Amniotic epithelial cell (primary cell): ENCODE data around the gene ELAVL3.

Experiments used
- DNase-seq: peaks from one replicate; pipeline ENCODE4 v3.0.0-alpha.2; 2010; ENCODE audit warnings: low read depth

Gene ELAVL3

DNA sequence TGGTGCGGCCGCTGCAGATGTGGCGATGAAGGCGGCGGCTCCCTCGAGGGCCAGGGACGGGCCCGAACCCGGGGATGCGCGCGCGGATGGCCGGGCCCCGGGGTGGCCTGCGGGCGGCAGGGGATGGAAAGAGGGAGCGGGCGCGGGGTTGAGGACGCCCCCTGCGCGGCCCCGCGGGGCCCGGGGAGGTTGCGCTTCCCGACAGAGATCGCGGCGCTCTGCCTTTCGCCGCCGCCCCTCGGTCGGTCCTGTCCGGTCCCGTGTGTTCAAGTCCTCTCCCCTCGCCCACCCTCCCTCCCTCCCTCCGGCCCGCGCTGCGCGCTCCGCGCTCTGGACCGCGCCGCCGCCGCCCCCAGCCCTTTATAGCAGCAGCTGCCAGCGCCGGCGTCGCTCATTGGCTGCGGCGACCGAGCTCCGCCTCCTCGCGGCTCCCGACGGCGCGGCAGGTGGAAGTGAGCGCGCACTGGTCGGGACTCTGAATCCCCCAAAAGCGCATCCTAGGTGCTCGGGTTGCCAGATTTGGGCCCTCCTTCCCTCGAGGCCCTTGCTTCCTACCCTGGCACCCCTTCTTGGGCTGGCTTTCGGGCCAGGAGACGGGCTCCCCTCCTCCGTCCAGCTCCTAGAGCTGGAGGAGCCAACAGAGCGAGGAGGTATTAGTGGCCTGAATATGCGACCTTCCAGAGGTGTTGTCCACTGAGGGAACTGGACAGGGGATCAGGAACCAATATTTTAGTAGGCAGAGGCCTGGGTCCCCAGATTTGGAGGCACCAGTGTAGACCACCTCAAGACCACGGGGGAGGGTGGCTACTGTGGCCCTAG, at the start of gene ELAVL3:
Gene ELAVL3 (minus strand): TSS at position 332 of the 819 bp plus-strand sequence. CDS start 438 bp downstream, outside the sequence.
- DNase-seq: no peak

DNA sequence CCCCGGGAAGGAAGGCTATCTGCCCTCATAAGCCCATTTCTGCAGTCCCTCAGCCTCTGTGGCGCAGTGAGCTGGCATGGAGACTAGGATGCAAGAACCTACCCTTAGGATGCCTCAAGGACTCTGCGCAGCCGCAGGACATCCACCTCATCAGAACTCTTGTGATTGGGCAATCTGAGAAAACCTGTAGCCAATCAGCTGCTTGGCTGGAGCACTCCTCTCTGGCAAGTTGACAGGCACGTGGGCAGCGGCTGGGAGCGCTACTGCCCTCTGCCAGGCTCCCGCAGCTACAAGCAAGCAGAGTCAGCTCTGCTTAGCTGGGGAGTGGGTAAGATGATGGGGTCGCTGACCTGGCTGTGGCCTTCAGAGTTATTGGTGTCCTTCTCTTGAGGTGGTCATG, 49.6 kb upstream of the ELAVL3 start:
- peak; percentile 92 for DNase-seq

DNA sequence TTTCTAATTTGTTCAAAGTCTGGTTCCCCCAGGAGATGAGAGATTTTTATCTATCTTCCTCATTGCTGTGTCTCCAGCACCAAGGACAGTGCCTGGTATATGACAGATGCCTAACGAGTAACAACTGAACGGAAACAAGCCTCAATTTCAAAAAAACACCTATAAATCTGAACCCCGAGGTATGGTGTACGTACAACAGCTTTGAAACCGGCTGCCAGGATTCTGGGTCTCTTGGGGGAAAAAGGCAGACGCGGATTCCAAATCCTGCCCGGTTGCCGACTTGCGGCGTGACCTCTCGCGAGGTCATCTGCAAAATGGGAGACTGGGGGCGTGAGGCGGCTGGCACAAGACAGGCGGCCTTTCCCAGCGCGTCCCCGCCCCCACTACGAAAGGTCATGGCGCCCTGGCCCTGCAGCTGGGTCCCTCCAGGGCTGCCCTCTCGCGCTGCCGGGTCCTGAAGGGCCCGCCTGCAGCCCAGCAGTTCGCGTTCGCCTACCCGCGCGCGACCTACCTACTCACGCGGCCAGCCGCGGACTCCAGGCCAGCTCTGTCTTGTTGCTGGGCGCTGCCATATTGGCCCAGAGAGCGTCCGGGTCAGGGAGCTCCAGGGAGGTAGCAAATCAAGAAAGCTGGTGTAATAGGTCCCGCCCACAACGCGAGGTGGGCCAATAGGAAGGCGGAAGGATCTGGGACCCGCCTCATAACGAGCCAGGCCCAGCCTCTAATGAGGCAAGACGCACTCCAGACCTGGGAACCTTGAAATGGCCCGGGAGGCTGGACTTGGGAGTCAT, 47.9 kb upstream of the ELAVL3 start, which contains the start of gene ECSIT:
Gene ECSIT (minus strand): TSS at position 584 of the 791 bp plus-strand sequence. CDS start 9,964 bp downstream, outside the sequence.
- peak; percentile 99 for DNase-seq

DNA sequence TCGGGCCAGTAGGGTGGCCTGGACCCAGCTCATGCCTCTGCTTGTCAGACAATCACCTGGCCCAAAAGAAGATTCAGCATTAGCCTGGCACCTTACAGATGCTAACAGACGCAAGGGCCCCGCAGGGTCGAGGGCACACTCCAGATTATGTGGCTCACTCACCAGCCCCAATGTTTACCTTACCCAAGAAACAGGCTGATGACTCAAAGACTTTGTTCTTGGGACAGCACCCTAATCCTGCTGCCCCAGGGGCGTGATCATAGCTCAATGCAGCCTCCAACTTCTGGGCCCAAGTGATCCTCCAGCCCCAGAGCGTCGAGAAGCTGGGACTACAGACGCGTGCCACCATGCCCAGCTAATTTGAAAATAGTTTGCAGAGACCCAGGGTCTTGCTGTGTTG, 38.3 kb upstream of the ELAVL3 start:
- no peak for DNase-seq

DNA sequence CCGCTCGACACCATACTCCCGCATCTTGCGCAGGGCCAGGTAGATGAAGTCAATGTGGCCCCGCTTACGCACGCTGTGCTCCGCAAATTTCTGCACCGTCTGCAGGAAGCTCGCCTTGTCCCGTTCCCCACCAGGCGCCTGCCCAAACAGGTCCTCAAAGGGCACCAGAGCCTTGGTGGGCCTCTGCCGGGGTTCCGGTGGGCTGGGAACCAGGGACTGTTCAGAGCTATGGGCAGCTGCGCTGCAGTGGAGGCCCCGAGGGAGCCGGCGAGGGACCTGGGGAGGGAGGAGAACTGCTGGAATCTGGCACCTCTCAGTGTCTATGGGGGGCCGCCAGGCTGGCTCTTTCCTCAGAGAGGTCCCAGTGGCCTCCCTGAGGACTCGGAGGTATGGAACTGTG, 33.1 kb upstream of the ELAVL3 start:
- DNase-seq: no peak

DNA sequence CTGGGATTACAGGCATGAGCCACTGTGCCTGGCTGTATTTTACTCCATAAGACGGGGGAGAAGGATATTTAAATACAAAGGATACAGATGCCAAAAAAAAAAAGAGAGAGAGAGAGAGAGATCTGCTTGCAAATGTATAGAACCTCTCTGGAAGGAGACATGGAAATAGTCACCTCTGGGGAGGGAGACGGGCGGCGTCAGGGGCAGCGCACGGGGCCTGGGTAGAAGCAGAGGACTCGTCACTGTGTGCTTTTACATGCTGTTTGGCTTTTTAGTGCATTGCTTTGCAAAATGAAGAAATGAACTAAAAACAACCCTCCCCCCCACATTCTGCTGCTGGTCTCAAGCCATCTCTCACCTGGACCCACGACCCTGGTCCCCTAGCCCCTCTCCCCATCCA, 29.6 kb upstream of the ELAVL3 start:
- no peak for DNase-seq

DNA sequence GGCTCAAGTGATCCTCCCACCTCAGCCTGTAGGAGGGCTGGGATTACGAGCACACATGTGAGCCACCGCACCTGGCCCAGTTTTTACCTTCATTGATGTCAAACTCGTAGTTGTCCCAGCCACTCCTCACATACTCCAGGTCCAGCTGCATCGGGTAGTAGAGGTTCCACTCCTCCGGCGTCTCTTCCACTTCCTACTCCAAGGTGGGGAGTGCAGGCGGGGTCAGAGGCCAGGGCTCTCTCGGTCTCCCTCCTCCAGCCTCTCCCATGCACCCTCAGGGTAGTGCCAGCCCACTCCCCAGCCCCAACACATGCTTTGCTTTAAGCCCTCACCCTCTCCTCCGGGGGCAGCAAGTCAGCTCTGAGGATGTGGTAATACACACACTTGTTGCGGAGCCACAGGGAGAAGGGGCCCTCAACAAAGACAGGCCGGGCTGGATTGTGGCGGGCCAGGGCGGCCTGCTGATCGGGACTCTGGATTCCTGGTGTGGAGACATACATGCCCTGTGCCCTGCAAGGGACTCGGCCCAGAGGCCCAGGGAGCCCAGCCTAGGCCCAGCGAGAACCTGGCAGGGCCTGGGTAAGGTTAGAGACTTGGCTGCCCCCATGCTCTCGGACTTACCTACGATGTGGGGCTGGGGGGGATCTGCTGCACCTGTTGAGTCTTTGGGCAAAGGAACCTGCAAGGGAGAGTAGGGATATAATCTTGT, 26.7 kb upstream of the ELAVL3 start:
- no peak for DNase-seq

DNA sequence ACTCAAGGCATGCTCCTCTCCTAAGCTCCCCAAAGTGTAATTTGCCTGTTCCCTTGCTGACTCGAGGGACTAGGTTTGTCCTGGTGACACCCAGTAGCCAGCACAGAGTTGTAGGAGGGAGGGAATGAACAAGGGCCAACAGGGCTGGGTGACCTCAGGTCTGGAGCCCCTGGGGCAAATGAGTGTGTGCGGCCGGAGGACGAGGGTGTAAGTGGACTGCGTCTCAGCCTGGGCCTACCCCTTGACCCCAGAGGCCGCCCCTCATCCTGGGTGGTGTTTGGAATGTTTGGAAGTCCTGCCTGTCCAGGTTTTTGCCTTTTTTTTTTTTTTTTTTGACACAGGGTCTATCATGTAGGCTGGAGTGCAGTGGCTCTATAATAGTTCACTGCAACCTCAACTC, 26.1 kb upstream of the ELAVL3 start:
- no peak for DNase-seq

DNA sequence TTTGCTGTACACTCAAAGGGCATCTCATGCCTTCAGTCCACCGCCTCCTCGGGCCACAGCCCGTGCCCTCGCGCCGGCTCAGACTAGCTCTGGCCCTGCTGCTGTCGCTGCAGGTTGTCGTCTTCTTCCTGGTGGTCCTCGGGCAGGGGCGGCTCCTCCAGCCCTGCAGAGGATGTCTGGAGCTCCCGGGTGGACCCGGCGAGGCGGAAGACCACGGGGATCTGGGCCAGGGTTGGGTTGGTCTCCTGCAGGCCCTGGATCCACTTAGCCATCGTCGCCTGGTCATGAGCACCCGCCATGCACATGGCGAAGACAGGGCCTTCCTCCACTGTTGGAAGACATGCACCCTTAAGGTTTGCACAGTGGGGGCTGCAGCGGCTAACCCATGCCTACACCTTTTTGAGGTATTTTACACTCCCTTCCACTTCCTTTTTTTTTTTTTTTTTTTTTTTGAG, 25.3 kb upstream of the ELAVL3 start:
- peak; percentile 7 for DNase-seq

DNA sequence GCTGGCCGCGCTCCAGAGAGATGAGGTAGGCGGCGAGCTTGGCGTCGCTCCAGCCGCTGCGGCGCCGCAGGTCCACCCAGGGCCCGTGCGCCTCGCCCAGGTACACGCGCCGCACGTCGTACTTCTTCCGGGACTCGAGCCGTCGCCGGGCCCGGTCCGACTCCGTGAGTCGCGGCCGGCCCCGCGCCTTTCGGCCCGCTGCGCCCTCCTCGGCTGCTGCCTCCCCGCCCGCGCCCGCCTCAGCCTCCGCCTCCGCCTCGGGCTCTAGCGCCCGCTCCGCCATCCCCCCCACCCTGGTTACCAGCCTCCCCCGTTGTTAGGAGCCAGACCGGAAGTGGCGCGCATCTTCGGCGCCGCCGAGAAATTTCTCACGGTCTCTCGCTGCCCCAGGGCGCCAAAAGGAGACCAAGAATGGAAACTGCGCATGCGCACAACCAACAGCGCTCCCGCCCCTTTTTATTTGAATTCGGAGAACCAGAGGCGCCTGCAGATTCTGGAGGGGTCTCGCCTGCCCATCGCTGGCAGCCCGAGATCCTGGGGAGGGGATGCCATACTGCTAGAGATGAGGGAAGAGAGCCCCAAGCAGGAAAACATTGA, 24.8 kb upstream of the ELAVL3 start, which contains the start of gene ZNF653:
Gene ZNF653 (minus strand): TSS at position 336 of the 597 bp plus-strand sequence. CDS start 53 bp downstream, at position 283.
- peak; percentile 85 for DNase-seq

DNA sequence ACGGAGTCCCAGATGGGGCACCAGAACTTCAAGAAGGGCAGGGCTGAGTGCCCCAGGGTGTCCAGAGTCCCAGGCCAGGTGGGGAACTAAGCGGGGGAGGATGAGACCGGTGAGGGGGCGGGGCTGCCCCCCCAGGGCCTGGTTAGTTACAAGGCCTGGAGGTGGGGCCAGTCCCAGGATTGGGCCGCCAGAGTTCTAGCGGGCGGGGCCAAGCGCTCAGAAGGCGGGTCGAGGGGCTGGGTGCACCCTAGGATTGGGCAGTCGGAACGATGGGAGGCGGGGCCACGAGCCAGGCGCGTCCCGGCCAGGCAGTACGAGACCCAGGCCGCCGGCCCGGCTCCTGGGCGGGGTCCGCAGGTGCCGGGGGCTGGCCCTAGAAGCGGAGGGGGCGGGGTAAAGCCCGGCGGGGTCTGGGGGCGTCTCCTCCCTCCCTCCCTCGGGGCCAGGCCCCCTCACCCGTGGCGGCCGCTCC, 24.2 kb upstream of the ELAVL3 start:
- DNase-seq: peak; percentile 90

DNA sequence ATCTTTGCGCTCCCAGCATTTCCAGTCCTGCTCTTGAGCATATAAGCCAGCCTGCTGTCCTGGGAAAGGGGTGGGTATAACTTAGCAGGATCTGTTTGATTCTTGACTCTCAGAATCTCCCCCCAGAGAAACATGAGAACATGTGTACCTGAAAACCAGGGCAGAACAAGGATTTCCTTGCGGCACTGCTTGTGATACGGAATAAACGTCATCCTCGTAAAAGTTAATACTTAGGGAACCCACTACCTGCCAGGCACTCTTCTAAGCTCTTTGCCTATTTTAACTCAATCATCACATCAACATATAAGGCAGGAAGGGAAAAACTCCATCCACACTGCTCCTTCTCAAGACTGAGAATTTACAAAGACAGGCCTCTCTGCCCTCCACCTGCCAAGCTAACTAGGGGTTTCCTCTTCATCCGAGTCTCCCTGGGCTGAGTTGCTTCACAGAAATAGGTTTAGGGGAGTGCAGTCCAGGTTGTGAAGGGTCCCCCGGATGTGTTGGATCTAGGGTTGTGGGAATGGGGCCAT, 23.7 kb upstream of the ELAVL3 start:
- no peak for DNase-seq

DNA sequence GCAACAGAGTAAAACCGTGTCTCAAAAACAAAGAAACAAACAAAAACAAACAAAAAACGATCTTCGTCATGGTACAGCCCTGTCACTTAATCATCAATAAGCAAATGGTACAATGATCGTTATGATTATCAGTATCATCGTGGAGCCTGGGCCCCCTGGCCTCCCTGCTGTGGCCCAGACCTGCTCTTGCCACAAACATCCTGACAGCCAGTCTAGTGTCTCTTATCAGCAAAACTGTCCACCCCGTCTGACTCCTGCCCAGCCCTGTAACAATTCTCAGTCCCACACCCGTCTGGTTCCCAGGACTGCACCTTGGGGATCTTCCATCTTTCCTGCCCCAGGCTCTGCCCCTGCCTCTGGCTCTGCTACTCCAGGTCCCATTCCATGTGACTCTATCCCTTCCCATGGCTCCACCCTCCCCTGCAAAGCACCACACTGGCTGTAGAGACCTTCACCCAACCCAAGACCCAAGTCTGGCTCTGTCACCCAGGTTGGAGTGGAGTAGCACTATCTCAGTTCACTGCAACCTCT, 19.1 kb upstream of the ELAVL3 start:
- DNase-seq: no peak

DNA sequence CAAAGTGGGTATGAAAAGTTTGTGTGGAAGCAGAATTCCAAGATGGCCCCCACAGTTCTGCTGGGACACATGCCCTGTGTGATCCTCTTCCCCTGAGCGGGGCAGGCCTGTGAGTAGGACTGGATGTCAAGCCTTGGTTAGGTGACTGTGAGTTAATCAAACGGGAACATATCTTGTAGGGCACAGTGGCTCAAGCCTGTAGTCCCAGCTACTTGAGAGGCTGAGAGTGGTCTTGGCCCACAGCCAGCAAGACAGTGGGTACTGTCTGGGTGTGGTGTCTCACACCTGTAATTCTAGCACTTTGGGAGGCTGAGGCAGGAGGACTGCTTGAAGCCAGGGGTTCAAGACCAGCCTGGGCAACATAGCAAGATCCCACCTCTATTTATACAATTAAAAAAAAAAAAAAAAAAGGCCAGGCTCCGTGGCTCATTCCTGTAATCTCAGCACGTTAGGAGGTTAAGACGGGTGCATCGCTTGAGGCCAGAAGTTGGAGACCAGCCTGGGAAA, 18.4 kb upstream of the ELAVL3 start:
- no peak for DNase-seq

DNA sequence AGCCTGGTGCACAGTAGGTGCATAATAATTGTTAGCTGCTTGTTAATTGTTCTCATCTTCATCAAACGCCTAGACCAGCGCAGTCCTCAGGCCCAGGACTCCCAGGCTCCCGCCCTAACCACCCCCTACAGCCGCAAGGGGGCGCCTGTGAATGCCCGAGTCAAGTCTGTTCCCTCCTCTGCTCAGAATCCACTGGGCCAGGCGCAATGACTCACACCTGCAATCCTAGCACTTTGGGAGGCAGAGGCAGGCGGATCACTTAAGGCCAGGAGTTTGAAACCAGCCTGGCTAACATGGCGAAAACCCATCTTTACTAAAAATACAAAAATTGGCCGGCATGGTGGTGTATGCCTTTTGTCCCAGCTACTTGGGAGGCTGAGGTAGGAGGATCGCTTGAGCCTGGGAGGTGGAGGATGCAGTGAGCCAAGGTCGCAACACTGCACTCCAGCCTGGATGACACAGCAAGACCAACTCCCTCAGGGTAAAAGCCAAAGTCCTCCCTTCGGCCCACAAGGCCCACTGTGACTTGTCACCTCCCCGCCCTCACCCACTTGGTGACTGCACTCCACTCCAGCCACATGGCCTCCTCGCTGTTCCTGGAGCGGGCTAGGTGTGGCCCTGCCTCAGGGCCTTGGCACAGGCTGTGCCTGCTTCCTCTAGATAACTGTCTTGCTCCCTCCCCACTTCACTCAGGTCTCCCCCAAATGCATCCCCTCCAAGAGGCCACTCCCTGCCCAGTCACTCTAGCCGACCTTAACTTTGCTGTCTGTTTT, 15.7 kb upstream of the ELAVL3 start:
- DNase-seq: peak; percentile 85

DNA sequence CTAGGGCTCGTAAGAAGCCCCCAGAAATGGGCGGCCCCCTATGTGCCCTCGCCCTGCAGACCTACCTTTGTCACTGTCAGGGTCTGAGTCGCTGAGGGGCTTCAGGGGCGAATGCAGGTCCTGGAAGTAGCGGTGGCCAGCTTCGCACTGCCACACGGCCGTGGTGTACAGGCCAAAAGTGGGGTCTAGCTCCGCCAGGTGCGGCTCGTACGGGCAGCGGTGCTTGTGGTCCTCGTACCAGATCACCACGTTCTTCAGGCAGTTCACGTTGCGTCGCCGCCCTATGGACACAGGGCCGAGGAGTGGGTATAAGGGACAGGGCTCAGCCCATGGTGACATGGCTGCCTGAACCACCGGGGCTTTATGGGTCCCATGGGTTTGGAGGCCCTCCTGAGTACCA, 15.0 kb upstream of the ELAVL3 start:
- no peak for DNase-seq

DNA sequence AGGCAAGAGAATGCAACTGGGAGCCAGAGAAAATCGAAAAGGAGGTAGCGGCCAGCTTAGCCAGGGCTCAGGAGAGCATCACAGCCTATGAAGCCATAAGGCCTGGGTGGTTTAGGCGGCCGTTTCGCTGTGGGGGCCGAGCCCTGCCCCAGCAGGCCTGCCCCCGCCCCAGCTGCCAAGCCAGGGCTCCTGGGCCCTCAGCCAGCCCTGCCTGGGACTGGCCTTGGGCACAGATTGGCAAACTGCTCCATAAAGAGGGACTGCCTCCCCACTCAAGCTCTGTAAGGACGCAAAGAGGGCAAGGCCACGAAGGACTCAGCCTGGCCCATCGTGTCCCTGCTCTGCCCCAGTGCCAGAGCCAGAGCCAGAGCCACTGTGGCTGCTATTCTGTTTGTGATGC, 14.6 kb upstream of the ELAVL3 start:
- DNase-seq: no peak

DNA sequence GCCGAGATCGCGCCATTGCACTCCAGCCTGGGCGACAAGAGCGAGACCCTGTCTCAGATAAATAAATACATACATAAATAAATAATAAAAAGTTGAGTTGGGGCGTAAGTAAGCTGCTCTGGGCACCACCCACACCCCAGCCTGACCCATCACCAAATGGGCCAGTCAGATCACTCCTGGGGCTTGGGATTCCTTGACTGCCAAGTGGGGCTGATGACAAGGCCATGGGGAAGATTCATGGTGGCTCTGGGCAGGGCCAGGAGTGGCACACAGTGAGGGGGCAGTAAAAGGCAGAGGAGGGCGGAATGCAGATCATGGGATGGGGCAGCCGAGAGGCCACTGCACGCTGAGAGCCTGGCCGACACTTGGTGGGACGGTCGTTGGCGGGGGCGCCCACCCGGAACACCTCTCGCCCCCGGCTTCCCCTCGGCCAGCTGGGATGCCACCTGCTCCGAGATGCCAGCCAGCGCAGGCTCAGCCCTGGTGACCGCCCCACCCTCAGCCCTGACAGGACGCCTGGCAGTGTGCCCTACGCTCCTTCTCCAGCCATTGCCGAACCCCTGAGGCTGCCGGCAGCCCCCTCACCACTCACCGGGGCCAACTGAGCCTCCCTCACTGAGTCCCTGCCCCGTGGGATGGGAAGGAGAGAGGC, 13.9 kb upstream of the ELAVL3 start:
- no peak for DNase-seq

DNA sequence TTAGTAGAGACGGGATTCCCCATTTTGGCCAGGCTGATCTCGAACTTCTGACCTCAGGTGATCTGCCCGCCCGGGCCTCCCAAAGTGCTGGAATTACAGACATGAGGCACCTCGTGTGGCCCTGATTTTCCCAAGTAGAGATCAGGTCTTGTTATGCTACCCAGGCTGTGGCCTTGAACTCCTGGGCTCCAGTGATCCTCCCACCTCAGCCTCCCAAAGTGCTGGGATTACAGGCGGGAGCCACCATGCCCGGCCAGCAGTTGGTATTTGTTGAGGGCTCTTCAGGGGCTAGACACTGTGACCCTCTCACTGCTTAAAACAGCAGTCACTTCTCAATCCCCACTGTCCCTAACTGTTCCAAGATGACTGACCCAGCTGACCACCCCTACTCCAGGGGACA, 8.5 kb upstream of the ELAVL3 start:
- no peak for DNase-seq
